ENCODE measurements around the gene TNNT2. TPM values are rescaled to one million over a fixed set of nuclear protein-coding genes. Genes with fewer than 3 reads are reported as not detected.

The TNNT2 gene
- total RNA-seq, 1 donor from 2014 or later = 13.2 TPM

- H3K27ac ChIP-seq = no peak overlapping the region
- H2AFZ ChIP-seq (replicated peaks) = no peak overlapping the region
- H4K20me1 ChIP-seq (ENCODE audit: low read depth) = no peaks in the 10 kb centered on the region
- Mint-ChIP-seq H3K4me1 (peaks cover 4% of the 10 kb centered on the region), H3K4me3 (no peak overlapping the region), H3K36me3 (no peaks in the 10 kb centered on the region), H3K9me3 (no peaks in the 10 kb centered on the region), H3K27ac (no peak overlapping the region), H3K27me3 (ENCODE audit: insufficient read depth, low read depth) (peaks cover 4% of the 10 kb centered on the region)
- H3K36me3 ChIP-seq = no peaks in the 10 kb centered on the region
- peaks cover 6% of the 10 kb centered on the region for H3K4me1 ChIP-seq
- no peaks in the 10 kb centered on the region for H3K9me3 ChIP-seq (ENCODE audit: low read depth)
- no peak overlapping the region for H3K9ac ChIP-seq
- no peak overlapping the region for H3K4me2 ChIP-seq
- no peak overlapping the region for H3K4me3 ChIP-seq
- no peak for DNase-seq (ENCODE audit: low spot score)
- no peaks in the 10 kb centered on the region for H3F3A ChIP-seq (ENCODE audit: low read depth)
- no peaks in the 10 kb centered on the region for H3K79me2 ChIP-seq (ENCODE audit: low read depth)
- no peak for TF ChIP-seq EZH2 (IDR thresholded peaks at IDR 0.05)
- no peak for TF ChIP-seq CTCF (IDR thresholded peaks at IDR 0.05)
- H3K27me3 ChIP-seq = no peaks in the 10 kb centered on the region
These were observed 8.7 kb upstream of the TNNT2 start for GRCh38 chr1:201386208-201386607.

GRCh38 chr1:201385299-201385891, 7.9 kb upstream of the TNNT2 start:
- Histone ChIP-seq H3K9me3 (ENCODE audit: low read depth) (no peaks in the 10 kb centered on the region), H4K20me1 (ENCODE audit: low read depth) (no peaks in the 10 kb centered on the region), H3K4me3 (no peak overlapping the region), H2AFZ (replicated peaks) (no peak overlapping the region), H3F3A (ENCODE audit: low read depth) (no peaks in the 10 kb centered on the region), H3K4me1 (peaks cover 6% of the 10 kb centered on the region), H3K9ac (no peak overlapping the region), H3K27ac (no peak overlapping the region), H3K4me2 (no peak overlapping the region), H3K79me2 (ENCODE audit: low read depth) (no peaks in the 10 kb centered on the region), H3K36me3 (no peaks in the 10 kb centered on the region), H3K27me3 (no peaks in the 10 kb centered on the region)
- Mint-ChIP-seq H3K4me1 (peaks cover 4% of the 10 kb centered on the region), H3K4me3 (no peak overlapping the region), H3K9me3 (no peaks in the 10 kb centered on the region), H3K27me3 (ENCODE audit: insufficient read depth, low read depth) (peaks cover 7% of the 10 kb centered on the region), H3K36me3 (no peaks in the 10 kb centered on the region), H3K27ac (no peak overlapping the region)
- no peak for TF ChIP-seq EZH2phosphoT487 (IDR thresholded peaks at IDR 0.05)
- TF ChIP-seq CTCF (IDR thresholded peaks at IDR 0.05) = peak; percentile 88
- TF ChIP-seq EZH2 (IDR thresholded peaks at IDR 0.05) = no peak
- peak; percentile 74 for DNase-seq (ENCODE audit: low spot score)

- Histone ChIP-seq H3K27me3 (no peaks in the 10 kb centered on the region), H3K79me2 (ENCODE audit: low read depth) (no peaks in the 10 kb centered on the region), H3K27ac (no peak overlapping the region), H3K4me1 (peaks cover 6% of the 10 kb centered on the region), H3K4me2 (no peak overlapping the region), H3K36me3 (no peaks in the 10 kb centered on the region), H3K4me3 (no peak overlapping the region), H3K9me3 (ENCODE audit: low read depth) (no peaks in the 10 kb centered on the region), H2AFZ (replicated peaks) (no peak overlapping the region), H3K9ac (no peak overlapping the region), H3F3A (ENCODE audit: low read depth) (no peaks in the 10 kb centered on the region), H4K20me1 (ENCODE audit: low read depth) (no peaks in the 10 kb centered on the region)
- no peak for DNase-seq (ENCODE audit: low spot score)
- H3K27me3 Mint-ChIP-seq (ENCODE audit: insufficient read depth, low read depth) = peaks cover 8% of the 10 kb centered on the region
- H3K27ac Mint-ChIP-seq = no peak overlapping the region
- H3K9me3 Mint-ChIP-seq = no peaks in the 10 kb centered on the region
- peak overlapping the region; percentile 19 for H3K4me3 Mint-ChIP-seq
- no peak for TF ChIP-seq EZH2 (IDR thresholded peaks at IDR 0.05)
- TF ChIP-seq EZH2phosphoT487 (IDR thresholded peaks at IDR 0.05) = no peak
- no peak for TF ChIP-seq CTCF (IDR thresholded peaks at IDR 0.05)
- peaks cover 4% of the 10 kb centered on the region for H3K4me1 Mint-ChIP-seq
- H3K36me3 Mint-ChIP-seq = no peaks in the 10 kb centered on the region
These were observed 6.9 kb upstream of the TNNT2 start for GRCh38 chr1:201384406-201384782.

All from neural progenitor cell (in vitro differentiated cells).